Chondrocyte (in vitro differentiated cells): ENCODE data around the gene TTC16. TPM values are rescaled to one million over a fixed set of nuclear protein-coding genes. Genes with fewer than 3 reads are reported as not detected.
A peak's percentile ranks its signal among the peaks of the same experiment; 100 is the strongest.

ENCODE experiments used
- DNase-seq: peaks from one replicate; pipeline ENCODE4 v3.0.0; 2021; ENCODE audit warnings: mixed read lengths, low spot score
- H3K27ac Mint-ChIP-seq: one replicate; pipeline ENCODE4 v1.8.0; 2021; ENCODE audit warnings: mild to moderate bottlenecking, moderate library complexity, mixed read lengths; ENCODE audit not compliant: unreplicated experiment
- H3K27me3 Mint-ChIP-seq: 2 replicates; pipeline ENCODE4 v1.8.0; 2021; ENCODE audit warnings: low read depth, mixed read lengths
- H3K36me3 Mint-ChIP-seq: 2 replicates; pipeline ENCODE4 v1.8.0; 2021; ENCODE audit warnings: low read depth, mixed read lengths
- H3K4me1 Mint-ChIP-seq: 2 replicates; pipeline ENCODE4 v1.8.0; 2021; ENCODE audit warnings: low read depth, mild to moderate bottlenecking, mixed read lengths
- H3K4me3 Mint-ChIP-seq: one replicate; pipeline ENCODE4 v1.8.0; 2021; ENCODE audit warnings: mild to moderate bottlenecking, moderate library complexity, mixed read lengths; ENCODE audit not compliant: unreplicated experiment
- H3K9me3 Mint-ChIP-seq: 2 replicates; pipeline ENCODE4 v1.8.0; 2021; ENCODE audit warnings: low read depth, mixed read lengths
- total RNA-seq: library from RNA; stranded (reverse); gene quantifications from 3 replicates; pipeline ENCODE4 v1.2.1, GENCODE V29; 2021
- TF ChIP-seq, protein P1 (sequence below): fragments of 200-600 bp; sonication (generic); IDR thresholded peaks from 2 replicates; pipeline ENCODE4 v1.5.0; 2021; ENCODE audit warnings: antibody characterized with exemption, mild to moderate bottlenecking, moderate library complexity

TTC16 gene
- total RNA-seq, 1 donor from 2014 or later = not detected

DNA sequence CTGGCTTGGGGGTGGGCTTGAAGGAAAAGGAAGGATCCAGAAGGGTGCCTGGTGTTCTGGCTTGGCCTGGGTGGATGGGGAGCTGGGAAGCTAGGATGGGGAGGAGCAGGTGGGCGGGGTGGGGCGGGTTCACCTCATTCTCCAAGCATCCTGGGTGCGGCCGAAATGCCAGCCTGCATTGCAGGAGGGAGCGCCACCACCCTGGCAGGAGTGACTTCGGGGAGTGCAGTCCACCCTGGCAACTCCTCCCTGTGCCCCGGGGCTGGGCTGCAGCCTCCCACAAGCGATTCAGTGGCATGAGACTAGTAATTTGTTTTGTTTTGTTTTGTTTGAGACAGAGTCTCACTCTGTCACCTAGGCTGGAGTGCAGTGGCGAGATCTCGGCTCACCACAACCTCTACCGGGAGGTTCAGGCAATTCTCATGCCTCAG lies 5.5 kb downstream of the TTC16 start:
- Mint-ChIP-seq H3K4me3 (no peak overlapping the region), H3K27me3 (no peaks in the 10 kb centered on the region), H3K27ac (no peak overlapping the region), H3K36me3 (no peaks in the 10 kb centered on the region), H3K4me1 (peaks cover 3% of the 10 kb centered on the region), H3K9me3 (no peaks in the 10 kb centered on the region)
- TF ChIP-seq, protein P1, sequence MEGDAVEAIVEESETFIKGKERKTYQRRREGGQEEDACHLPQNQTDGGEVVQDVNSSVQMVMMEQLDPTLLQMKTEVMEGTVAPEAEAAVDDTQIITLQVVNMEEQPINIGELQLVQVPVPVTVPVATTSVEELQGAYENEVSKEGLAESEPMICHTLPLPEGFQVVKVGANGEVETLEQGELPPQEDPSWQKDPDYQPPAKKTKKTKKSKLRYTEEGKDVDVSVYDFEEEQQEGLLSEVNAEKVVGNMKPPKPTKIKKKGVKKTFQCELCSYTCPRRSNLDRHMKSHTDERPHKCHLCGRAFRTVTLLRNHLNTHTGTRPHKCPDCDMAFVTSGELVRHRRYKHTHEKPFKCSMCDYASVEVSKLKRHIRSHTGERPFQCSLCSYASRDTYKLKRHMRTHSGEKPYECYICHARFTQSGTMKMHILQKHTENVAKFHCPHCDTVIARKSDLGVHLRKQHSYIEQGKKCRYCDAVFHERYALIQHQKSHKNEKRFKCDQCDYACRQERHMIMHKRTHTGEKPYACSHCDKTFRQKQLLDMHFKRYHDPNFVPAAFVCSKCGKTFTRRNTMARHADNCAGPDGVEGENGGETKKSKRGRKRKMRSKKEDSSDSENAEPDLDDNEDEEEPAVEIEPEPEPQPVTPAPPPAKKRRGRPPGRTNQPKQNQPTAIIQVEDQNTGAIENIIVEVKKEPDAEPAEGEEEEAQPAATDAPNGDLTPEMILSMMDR = no peak
- no peak for DNase-seq

- H3K36me3 Mint-ChIP-seq = no peaks in the 10 kb centered on the region
- no peak for DNase-seq
- H3K4me3 Mint-ChIP-seq = no peak overlapping the region
- H3K27ac Mint-ChIP-seq = no peak overlapping the region
- H3K4me1 Mint-ChIP-seq = peaks cover 3% of the 10 kb centered on the region
- no peaks in the 10 kb centered on the region for H3K9me3 Mint-ChIP-seq
- H3K27me3 Mint-ChIP-seq = no peaks in the 10 kb centered on the region
- TF ChIP-seq, protein P1 = no peak
These were observed 6.3 kb downstream of the TTC16 start for GRCh38 chr9:127722055-127722745.

GRCh38 chr9:127723013-127723412 lies 7.1 kb downstream of the TTC16 start:
- Mint-ChIP-seq H3K27me3 (no peaks in the 10 kb centered on the region), H3K4me3 (no peak overlapping the region), H3K36me3 (no peaks in the 10 kb centered on the region), H3K9me3 (no peaks in the 10 kb centered on the region), H3K4me1 (peaks cover 3% of the 10 kb centered on the region), H3K27ac (no peak overlapping the region)
- TF ChIP-seq, protein P1 = no peak
- no peak for DNase-seq

- no peak for DNase-seq
- no peaks in the 10 kb centered on the region for H3K27me3 Mint-ChIP-seq
- H3K4me1 Mint-ChIP-seq = peaks cover 3% of the 10 kb centered on the region
- no peaks in the 10 kb centered on the region for H3K9me3 Mint-ChIP-seq
- H3K36me3 Mint-ChIP-seq = no peaks in the 10 kb centered on the region
- TF ChIP-seq, protein P1 = no peak
- no peak overlapping the region for H3K4me3 Mint-ChIP-seq
- no peak overlapping the region for H3K27ac Mint-ChIP-seq
These were observed 7.6 kb downstream of the TTC16 start for GRCh38 chr9:127723444-127723843.

DNA sequence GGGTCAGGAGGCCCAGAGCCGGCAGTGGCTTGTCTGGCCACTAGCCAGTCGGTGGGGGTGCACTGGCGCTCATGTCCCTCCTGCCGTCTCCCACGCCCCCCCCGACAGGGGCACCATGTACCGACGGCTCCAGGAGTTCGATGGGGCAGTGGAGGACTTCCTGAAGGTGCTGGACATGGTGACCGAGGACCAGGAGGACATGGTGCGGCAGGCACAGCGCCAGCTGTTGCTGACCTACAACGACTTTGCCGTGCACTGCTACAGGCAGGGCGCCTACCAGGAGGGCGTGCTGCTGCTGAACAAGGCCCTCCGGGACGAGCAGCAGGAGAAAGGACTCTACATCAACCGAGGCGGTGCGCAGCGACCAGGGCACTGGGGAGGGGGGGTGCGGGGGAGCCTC lies 8.1 kb downstream of the TTC16 start:
- Mint-ChIP-seq H3K27ac (no peak overlapping the region), H3K27me3 (no peaks in the 10 kb centered on the region), H3K4me3 (no peak overlapping the region), H3K9me3 (no peaks in the 10 kb centered on the region), H3K36me3 (no peaks in the 10 kb centered on the region), H3K4me1 (peaks cover 3% of the 10 kb centered on the region)
- peak; percentile 85 for DNase-seq
- TF ChIP-seq, protein P1 = no peak
